Measurements from ENCODE around the gene PRUNE2.

Gene PRUNE2

GRCh38 chr9:76856016-76856415 is 49.9 kb downstream of the PRUNE2 start:
- TF ChIP-seq CTCF (IDR thresholded peaks at IDR 0.05; ENCODE audit: low read depth, low read length, missing control alignments) = no peak
- Histone ChIP-seq H3K4me3 (ENCODE audit: low read depth, low read length) (no peak overlapping the region), H3K36me3 (replicated peaks) (no peaks in the 10 kb centered on the region), H3K27me3 (replicated peaks) (no peaks in the 10 kb centered on the region), H3K27ac (no peak overlapping the region)
- DNase-seq = no peak
- in situ Hi-C loops (cut with HindIII; ENCODE audit: low pct_ligation_motif_present, low sequenced_read_pairs) = no loop called here

- in situ Hi-C loops (cut with HindIII; ENCODE audit: low pct_ligation_motif_present, low sequenced_read_pairs) = no loop called here
- Histone ChIP-seq H3K36me3 (replicated peaks) (no peaks in the 10 kb centered on the region), H3K27me3 (replicated peaks) (no peaks in the 10 kb centered on the region), H3K27ac (no peak overlapping the region), H3K4me3 (ENCODE audit: low read depth, low read length) (no peak overlapping the region)
- no peak for TF ChIP-seq CTCF (IDR thresholded peaks at IDR 0.05; ENCODE audit: low read depth, low read length, missing control alignments)
- DNase-seq = no peak
These were observed 50.9 kb downstream of the PRUNE2 start for GRCh38 chr9:76855015-76855414.

GRCh38 chr9:76852026-76852425 is 53.9 kb downstream of the PRUNE2 start:
- no peak overlapping the region for H3K27ac ChIP-seq
- in situ Hi-C loops (cut with HindIII; ENCODE audit: low pct_ligation_motif_present, low sequenced_read_pairs) = no loop called here
- no peaks in the 10 kb centered on the region for H3K36me3 ChIP-seq (replicated peaks)
- TF ChIP-seq CTCF (IDR thresholded peaks at IDR 0.05; ENCODE audit: low read depth, low read length, missing control alignments) = no peak
- no peaks in the 10 kb centered on the region for H3K27me3 ChIP-seq (replicated peaks)
- no peak overlapping the region for H3K4me3 ChIP-seq (ENCODE audit: low read depth, low read length)
- DNase-seq = no peak

GRCh38 chr9:76846297-76846696 is 59.6 kb downstream of the PRUNE2 start:
- Histone ChIP-seq H3K27ac (no peak overlapping the region), H3K27me3 (replicated peaks) (no peaks in the 10 kb centered on the region), H3K4me3 (ENCODE audit: low read depth, low read length) (no peak overlapping the region), H3K36me3 (replicated peaks) (no peaks in the 10 kb centered on the region)
- in situ Hi-C loops (cut with HindIII; ENCODE audit: low pct_ligation_motif_present, low sequenced_read_pairs) = no loop called here
- no peak for DNase-seq
- no peak for TF ChIP-seq CTCF (IDR thresholded peaks at IDR 0.05; ENCODE audit: low read depth, low read length, missing control alignments)

GRCh38 chr9:76845254-76845653 is 60.7 kb downstream of the PRUNE2 start:
- no peaks in the 10 kb centered on the region for H3K27me3 ChIP-seq (replicated peaks)
- DNase-seq = no peak
- H3K27ac ChIP-seq = no peak overlapping the region
- H3K4me3 ChIP-seq (ENCODE audit: low read depth, low read length) = no peak overlapping the region
- in situ Hi-C loops (cut with HindIII; ENCODE audit: low pct_ligation_motif_present, low sequenced_read_pairs) = no loop called here
- H3K36me3 ChIP-seq (replicated peaks) = no peaks in the 10 kb centered on the region
- no peak for TF ChIP-seq CTCF (IDR thresholded peaks at IDR 0.05; ENCODE audit: low read depth, low read length, missing control alignments)

- no peak for TF ChIP-seq CTCF (IDR thresholded peaks at IDR 0.05; ENCODE audit: low read depth, low read length, missing control alignments)
- DNase-seq = peak; percentile 38
- in situ Hi-C loops (cut with HindIII; ENCODE audit: low pct_ligation_motif_present, low sequenced_read_pairs) = no loop called here
- H3K27me3 ChIP-seq (replicated peaks) = no peaks in the 10 kb centered on the region
- H3K4me3 ChIP-seq (ENCODE audit: low read depth, low read length) = no peak overlapping the region
- H3K36me3 ChIP-seq (replicated peaks) = no peaks in the 10 kb centered on the region
- H3K27ac ChIP-seq = peak overlapping the region; percentile 61
These were observed 70.2 kb downstream of the PRUNE2 start for GRCh38 chr9:76835571-76836283.
